Stimulated activated memory B cell treated with anti-CD40 and anti-IgM and Interleukin-4, amounts not matched to agents 10 μg/mL and 1 μg/mL and 100 μg/mL, for 72 hours (primary cell): ENCODE results near the gene ACTN2.

Experiments used
- ATAC-seq: fragments of 150-1000 bp; cut with Tn5 transposase; 2 replicates; pipeline ENCODE4 v1.10.0; 2021
- H3K27ac Mint-ChIP-seq: one replicate; pipeline ENCODE4 v1.8.0; 2022; ENCODE audit warnings: mild to moderate bottlenecking, mixed read lengths
- H3K27me3 Mint-ChIP-seq: one replicate; pipeline ENCODE4 v1.8.0; 2022; ENCODE audit warnings: mixed read lengths
- H3K36me3 Mint-ChIP-seq: one replicate; pipeline ENCODE4 v1.8.0; 2022; ENCODE audit warnings: mixed read lengths
- H3K4me1 Mint-ChIP-seq: one replicate; pipeline ENCODE4 v1.8.0; 2022; ENCODE audit warnings: mixed read lengths
- H3K4me3 Mint-ChIP-seq: one replicate; pipeline ENCODE4 v1.8.0; 2022; ENCODE audit warnings: mild to moderate bottlenecking, moderate library complexity, mixed read lengths
- H3K9me3 Mint-ChIP-seq: one replicate; pipeline ENCODE4 v1.8.0; 2022; ENCODE audit warnings: mixed read lengths

The ACTN2 gene

GRCh38 chr1:236681219-236681618 is 5.1 kb upstream of the ACTN2 start:
- Mint-ChIP-seq H3K36me3 (peaks cover 8% of the 10 kb centered on the region), H3K27ac (no peak overlapping the region), H3K27me3 (peaks cover 45% of the 10 kb centered on the region)

DNA sequence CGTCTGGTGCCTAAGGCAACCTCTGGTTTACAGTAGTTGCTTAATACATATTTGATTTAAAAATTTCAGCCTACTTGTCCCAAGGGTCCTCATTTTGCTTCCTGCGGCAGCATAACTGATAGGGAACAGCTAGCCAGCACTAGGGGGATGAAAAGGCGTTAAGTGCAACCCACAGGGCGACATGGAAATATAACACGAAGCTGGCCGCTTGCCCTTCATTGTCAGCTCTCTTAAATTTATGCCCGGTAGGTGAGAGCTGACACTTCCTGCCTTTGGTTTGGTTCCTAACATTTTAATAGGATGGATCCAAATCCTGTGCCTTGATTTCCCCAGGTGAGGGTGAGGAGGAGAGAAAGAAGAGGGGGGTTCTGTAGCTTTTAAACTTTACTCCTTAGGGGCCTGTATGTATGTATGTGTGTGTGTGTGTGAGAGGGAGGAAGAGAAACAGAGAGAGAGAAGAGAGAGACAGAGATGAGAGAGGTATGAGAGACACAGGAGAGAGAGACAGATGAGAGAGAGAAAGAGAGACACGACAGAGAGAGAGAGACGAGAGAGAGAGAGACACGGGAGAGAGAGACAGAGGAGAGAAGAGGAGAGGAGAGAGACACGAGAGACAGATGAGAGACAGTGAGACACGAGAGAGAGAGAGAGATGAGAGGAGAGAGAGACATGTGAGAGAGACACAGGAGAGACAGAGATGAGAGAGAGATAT is 938 bp upstream of the ACTN2 start:
- no peak for ATAC-seq
- Mint-ChIP-seq H3K4me3 (peak overlapping the region; percentile 71), H3K9me3 (peaks cover 7% of the 10 kb centered on the region), H3K4me1 (peaks cover 10% of the 10 kb centered on the region), H3K27me3 (peaks cover 73% of the 10 kb centered on the region), H3K27ac (no peak overlapping the region), H3K36me3 (peaks cover 8% of the 10 kb centered on the region)

More at GRCh38 chr1:236681219-236681618, 5.1 kb upstream of the ACTN2 start:
- no peak for ATAC-seq
- H3K4me1 Mint-ChIP-seq, result peaks cover 10% of the 10 kb centered on the region
- H3K4me3 Mint-ChIP-seq, result no peak overlapping the region
- H3K9me3 Mint-ChIP-seq, result peaks cover 7% of the 10 kb centered on the region

GRCh38 chr1:236686815-236687160 is 489 bp downstream of the ACTN2 start:
- H3K36me3 Mint-ChIP-seq, result peaks cover 8% of the 10 kb centered on the region
- no peak for ATAC-seq
- no peak overlapping the region for H3K27ac Mint-ChIP-seq
- H3K4me3 Mint-ChIP-seq, result no peak overlapping the region
- H3K4me1 Mint-ChIP-seq, result peaks cover 10% of the 10 kb centered on the region
- H3K9me3 Mint-ChIP-seq, result peaks cover 7% of the 10 kb centered on the region
- peaks cover 77% of the 10 kb centered on the region for H3K27me3 Mint-ChIP-seq

GRCh38 chr1:236687273-236687672 is 974 bp downstream of the ACTN2 start:
- Mint-ChIP-seq H3K4me3 (no peak overlapping the region), H3K27ac (no peak overlapping the region), H3K27me3 (peaks cover 77% of the 10 kb centered on the region), H3K9me3 (peaks cover 7% of the 10 kb centered on the region), H3K36me3 (peaks cover 8% of the 10 kb centered on the region), H3K4me1 (peaks cover 10% of the 10 kb centered on the region)
- no peak for ATAC-seq

DNA sequence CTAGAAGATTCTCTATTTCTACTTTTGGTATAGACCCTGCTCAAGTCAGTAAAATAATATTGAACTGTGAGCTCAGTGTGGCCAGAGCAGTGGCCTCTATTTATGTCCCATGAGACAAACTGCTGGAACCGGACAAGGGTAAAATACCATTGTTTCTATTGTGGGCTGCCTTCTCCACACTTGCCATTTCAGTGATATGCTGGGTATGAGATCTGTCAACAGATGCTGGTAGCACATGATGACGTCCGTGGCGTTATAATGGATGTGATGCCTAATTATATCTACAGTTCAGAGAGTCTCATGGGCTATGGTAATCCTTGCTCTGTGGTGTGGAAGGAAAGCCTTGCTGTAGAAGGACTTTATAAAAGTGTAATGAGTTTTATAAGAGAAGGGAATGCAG is 2.4 kb downstream of the ACTN2 start:
- H3K4me1 Mint-ChIP-seq, result peaks cover 10% of the 10 kb centered on the region
- no peak for ATAC-seq
- H3K27ac Mint-ChIP-seq, result no peak overlapping the region
- peaks cover 7% of the 10 kb centered on the region for H3K9me3 Mint-ChIP-seq
- H3K36me3 Mint-ChIP-seq, result peaks cover 8% of the 10 kb centered on the region
- H3K4me3 Mint-ChIP-seq, result no peak overlapping the region
- H3K27me3 Mint-ChIP-seq, result peaks cover 75% of the 10 kb centered on the region

GRCh38 chr1:236689713-236690569 is 3.6 kb downstream of the ACTN2 start:
- no peak for ATAC-seq
- Mint-ChIP-seq H3K9me3 (peaks cover 7% of the 10 kb centered on the region), H3K27me3 (peaks cover 86% of the 10 kb centered on the region), H3K4me1 (peaks cover 10% of the 10 kb centered on the region), H3K36me3 (peaks cover 8% of the 10 kb centered on the region), H3K4me3 (no peak overlapping the region), H3K27ac (no peak overlapping the region)

DNA sequence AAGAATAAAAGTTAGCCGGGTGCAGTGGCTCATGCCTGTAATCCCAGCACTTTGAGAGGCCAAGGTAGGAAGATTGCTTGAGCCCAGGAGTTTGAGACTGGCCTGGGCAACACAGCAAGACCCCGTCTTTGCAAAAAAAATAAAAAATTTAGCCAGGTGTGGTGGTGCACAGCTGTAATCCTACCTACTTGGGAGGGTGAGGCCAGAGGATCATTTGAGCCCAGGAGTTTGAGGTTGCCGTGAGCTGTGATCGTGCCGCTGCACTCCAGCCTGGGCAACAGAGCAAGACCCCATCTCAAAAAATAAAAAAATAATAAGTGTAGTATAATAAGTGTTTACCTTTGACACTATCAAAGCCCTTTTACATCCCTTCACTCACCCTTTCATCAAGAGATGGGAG is 5.0 kb downstream of the ACTN2 start:
- no peak overlapping the region for H3K27ac Mint-ChIP-seq
- H3K27me3 Mint-ChIP-seq, result peaks cover 74% of the 10 kb centered on the region
- ATAC-seq, result no peak
- H3K36me3 Mint-ChIP-seq, result no peaks in the 10 kb centered on the region
- H3K4me1 Mint-ChIP-seq, result no peaks in the 10 kb centered on the region
- no peak overlapping the region for H3K4me3 Mint-ChIP-seq
- H3K9me3 Mint-ChIP-seq, result no peaks in the 10 kb centered on the region

- Mint-ChIP-seq H3K9me3 (peaks cover 2% of the 10 kb centered on the region), H3K36me3 (no peaks in the 10 kb centered on the region), H3K4me1 (no peaks in the 10 kb centered on the region), H3K4me3 (no peak overlapping the region), H3K27me3 (peaks cover 74% of the 10 kb centered on the region), H3K27ac (no peak overlapping the region)
- no peak for ATAC-seq
These were observed 5.8 kb downstream of the ACTN2 start for GRCh38 chr1:236692128-236692527.

DNA sequence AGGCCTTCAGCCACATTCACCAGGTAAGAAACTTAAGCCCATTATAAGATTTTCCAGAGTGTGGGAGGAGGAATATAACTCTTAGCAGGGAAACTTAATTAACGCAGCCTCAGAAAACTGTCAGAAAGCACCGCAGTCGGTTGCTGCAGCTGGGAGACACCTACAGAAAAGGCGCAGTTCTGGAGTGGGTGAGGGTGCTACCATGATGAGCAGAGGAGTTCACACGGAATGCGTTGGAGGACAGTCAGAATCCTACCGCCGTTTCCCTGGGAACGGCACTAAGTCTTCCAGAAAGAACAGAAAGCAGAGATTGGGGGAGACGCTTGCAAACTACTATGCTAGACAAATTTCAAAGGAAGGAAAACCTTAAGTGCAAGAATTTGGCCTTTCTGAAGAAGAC is 6.4 kb downstream of the ACTN2 start:
- no peaks in the 10 kb centered on the region for H3K4me1 Mint-ChIP-seq
- H3K27ac Mint-ChIP-seq, result no peak overlapping the region
- H3K27me3 Mint-ChIP-seq, result peaks cover 73% of the 10 kb centered on the region
- H3K36me3 Mint-ChIP-seq, result no peaks in the 10 kb centered on the region
- ATAC-seq, result no peak
- peaks cover 4% of the 10 kb centered on the region for H3K9me3 Mint-ChIP-seq
- H3K4me3 Mint-ChIP-seq, result no peak overlapping the region

- H3K36me3 Mint-ChIP-seq, result no peaks in the 10 kb centered on the region
- H3K4me3 Mint-ChIP-seq, result no peak overlapping the region
- no peak overlapping the region for H3K27ac Mint-ChIP-seq
- ATAC-seq, result no peak
- peaks cover 4% of the 10 kb centered on the region for H3K9me3 Mint-ChIP-seq
- peaks cover 26% of the 10 kb centered on the region for H3K27me3 Mint-ChIP-seq
- H3K4me1 Mint-ChIP-seq, result no peaks in the 10 kb centered on the region
These were observed 13.1 kb downstream of the ACTN2 start for GRCh38 chr1:236699366-236699765.

DNA sequence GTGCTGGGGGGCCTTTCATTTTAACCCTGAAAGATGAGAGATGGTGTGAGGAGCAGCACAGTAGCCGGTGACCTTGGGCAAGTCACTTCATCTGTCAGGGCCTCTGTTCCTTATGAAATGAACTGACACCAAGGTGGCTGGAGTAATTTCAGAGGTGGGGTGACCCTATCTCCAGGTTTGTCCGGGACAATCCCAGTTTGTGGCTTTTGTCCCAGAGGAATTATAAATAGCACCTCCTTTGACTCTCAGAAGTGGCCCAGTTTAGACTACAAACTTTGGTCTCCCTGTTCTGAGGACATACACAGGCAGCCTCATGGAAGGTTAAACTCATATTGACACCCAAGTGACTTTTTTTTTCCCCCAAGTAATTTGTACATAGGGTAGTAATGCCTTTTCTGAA is 14.6 kb downstream of the ACTN2 start:
- ATAC-seq, result no peak
- H3K9me3 Mint-ChIP-seq, result peaks cover 4% of the 10 kb centered on the region
- peaks cover 25% of the 10 kb centered on the region for H3K27me3 Mint-ChIP-seq

GRCh38 chr1:236701782-236702181 is 15.5 kb downstream of the ACTN2 start:
- Mint-ChIP-seq H3K9me3 (peaks cover 4% of the 10 kb centered on the region), H3K27me3 (peaks cover 24% of the 10 kb centered on the region), H3K4me3 (no peak overlapping the region), H3K36me3 (no peaks in the 10 kb centered on the region), H3K27ac (no peak overlapping the region), H3K4me1 (no peaks in the 10 kb centered on the region)
- ATAC-seq, result no peak

More for the DNA sequence above, 14.6 kb downstream of the ACTN2 start:
- Mint-ChIP-seq H3K36me3 (no peaks in the 10 kb centered on the region), H3K27ac (no peak overlapping the region), H3K4me3 (no peak overlapping the region), H3K4me1 (no peaks in the 10 kb centered on the region)

GRCh38 chr1:236702791-236703394 is 16.6 kb downstream of the ACTN2 start:
- H3K36me3 Mint-ChIP-seq, result no peaks in the 10 kb centered on the region
- peaks cover 15% of the 10 kb centered on the region for H3K27me3 Mint-ChIP-seq
- H3K27ac Mint-ChIP-seq, result no peak overlapping the region
- no peak for ATAC-seq
- no peaks in the 10 kb centered on the region for H3K9me3 Mint-ChIP-seq
- H3K4me1 Mint-ChIP-seq, result no peaks in the 10 kb centered on the region
- H3K4me3 Mint-ChIP-seq, result no peak overlapping the region

GRCh38 chr1:236705771-236706170 is 19.5 kb downstream of the ACTN2 start:
- no peak for ATAC-seq
- H3K27ac Mint-ChIP-seq, result no peak overlapping the region
- no peak overlapping the region for H3K4me3 Mint-ChIP-seq
- no peaks in the 10 kb centered on the region for H3K4me1 Mint-ChIP-seq
- H3K27me3 Mint-ChIP-seq, result peaks cover 15% of the 10 kb centered on the region
- no peaks in the 10 kb centered on the region for H3K9me3 Mint-ChIP-seq
- no peaks in the 10 kb centered on the region for H3K36me3 Mint-ChIP-seq

GRCh38 chr1:236706183-236706582 is 19.9 kb downstream of the ACTN2 start:
- no peak overlapping the region for H3K27ac Mint-ChIP-seq
- no peak overlapping the region for H3K4me3 Mint-ChIP-seq
- H3K9me3 Mint-ChIP-seq, result no peaks in the 10 kb centered on the region
- peaks cover 16% of the 10 kb centered on the region for H3K27me3 Mint-ChIP-seq
- H3K4me1 Mint-ChIP-seq, result no peaks in the 10 kb centered on the region
- ATAC-seq, result no peak
- H3K36me3 Mint-ChIP-seq, result no peaks in the 10 kb centered on the region
